SJSA1 (cell line): Measurements from ENCODE around the gene LRP5. TPM values are rescaled to one million over a fixed set of nuclear protein-coding genes. Genes with fewer than 3 reads are reported as not detected.

Source experiments
- DNase-seq, 2 experiments: peaks; one replicate each; pipeline ENCODE4 v3.0.0-alpha.2; 2015 to 2020; ENCODE audit warnings: low spot score in 2 of 2, low read depth in 1 of 2
- H3K27ac ChIP-seq: fragments of 250-450 bp; sonication (Bioruptor Pico); 2 replicates; pipeline ENCODE4 v1.5.1; 2020; ENCODE audit warnings: mild to moderate bottlenecking, moderate library complexity
- H3K27me3 ChIP-seq: fragments of 250-450 bp; sonication (Bioruptor Pico); replicated peaks from 2 replicates; pipeline ENCODE4 v1.5.1; 2020; ENCODE audit warnings: mild to moderate bottlenecking, moderate library complexity
- H3K36me3 ChIP-seq: fragments of 250-450 bp; sonication (Bioruptor Pico); 2 replicates; pipeline ENCODE4 v1.5.1; 2020; ENCODE audit warnings: mild to moderate bottlenecking
- H3K4me1 ChIP-seq: fragments of 250-450 bp; sonication (Bioruptor Pico); replicated peaks from 2 replicates; pipeline ENCODE4 v1.6.1; 2021; ENCODE audit warnings: mild to moderate bottlenecking
- H3K4me3 ChIP-seq: fragments of 250-450 bp; sonication (Bioruptor Pico); 2 replicates; pipeline ENCODE4 v1.5.1; 2020; ENCODE audit warnings: mild to moderate bottlenecking
- H3K9me3 ChIP-seq: fragments of 250-450 bp; sonication (Bioruptor Pico); replicated peaks from 2 replicates; pipeline ENCODE4 v1.5.1; 2020; ENCODE audit warnings: mild to moderate bottlenecking
- total RNA-seq: library from RNA; depleted of rRNA; stranded (reverse); fragments of >200 nt; shearing (Covaris generic); gene quantifications from 2 replicates; pipeline ENCODE4 v1.2.3, GENCODE V29; 2014

Gene LRP5
- total RNA-seq, 1 experiment from 2014 or later, result 32.2 TPM

DNA sequence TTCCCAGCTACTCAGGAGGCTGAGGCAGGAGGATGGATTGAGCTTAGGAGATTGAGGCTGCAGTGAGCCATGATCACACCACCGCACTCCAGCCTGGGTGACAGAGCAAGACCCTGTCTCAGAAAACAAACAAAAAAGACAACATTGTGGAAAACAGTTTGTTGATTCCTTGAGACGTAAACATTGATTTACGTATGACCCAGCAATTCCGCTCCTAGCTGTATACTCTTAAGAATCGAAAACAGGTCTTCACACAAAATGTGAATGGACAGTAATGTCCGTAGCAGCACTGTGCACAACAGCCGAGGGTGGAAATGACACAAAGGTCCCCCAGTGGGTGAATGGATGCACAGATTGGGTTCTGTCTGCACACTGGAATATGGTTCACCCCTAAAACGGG is 49.3 kb downstream of the LRP5 start:
- DNase-seq, result no peak
- Histone ChIP-seq H3K9me3 (no peaks in the 10 kb centered on the region), H3K4me1 (0 out of 2 replicates have a peak, but pooled peaks cover 3% of the 10 kb centered on the region), H3K36me3 (peaks cover 35% of the 10 kb centered on the region), H3K27me3 (no peaks in the 10 kb centered on the region), H3K4me3 (no peak overlapping the region), H3K27ac (no peak overlapping the region)

DNA sequence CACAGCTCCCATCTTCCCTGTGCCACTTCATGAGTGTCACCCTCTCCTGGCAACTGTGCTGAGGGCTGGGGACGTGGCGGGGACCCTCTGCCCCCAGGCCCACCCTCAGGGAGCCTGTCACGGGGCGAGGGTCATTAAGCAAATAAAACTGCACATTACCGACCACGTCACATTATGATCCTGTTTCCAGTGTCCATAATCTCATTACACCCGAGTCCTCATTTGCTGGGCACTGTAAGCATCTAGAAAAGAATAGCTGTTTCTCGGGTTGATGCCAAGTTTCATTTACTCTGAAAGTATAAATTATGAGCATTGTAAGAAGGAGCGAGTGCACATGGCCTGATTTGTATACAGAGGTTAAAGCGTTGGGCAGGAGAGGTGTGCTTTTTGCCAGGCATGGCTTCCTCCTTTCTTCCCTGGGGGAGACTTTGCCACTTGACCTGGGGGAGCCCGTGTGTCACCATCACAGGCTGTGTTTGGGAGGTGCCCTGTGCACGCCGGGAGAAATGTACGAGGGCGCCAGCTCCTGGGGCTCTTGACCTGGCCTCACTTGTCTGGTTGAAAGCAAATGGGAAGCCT is 50.5 kb downstream of the LRP5 start:
- H3K36me3 ChIP-seq, result peaks cover 39% of the 10 kb centered on the region
- no peaks in the 10 kb centered on the region for H3K27me3 ChIP-seq
- no peak overlapping the region for H3K27ac ChIP-seq
- no peak for DNase-seq
- H3K4me3 ChIP-seq, result no peak overlapping the region
- H3K4me1 ChIP-seq, result 0 out of 2 replicates have a peak, but pooled peaks cover 3% of the 10 kb centered on the region
- H3K9me3 ChIP-seq, result no peaks in the 10 kb centered on the region

DNA sequence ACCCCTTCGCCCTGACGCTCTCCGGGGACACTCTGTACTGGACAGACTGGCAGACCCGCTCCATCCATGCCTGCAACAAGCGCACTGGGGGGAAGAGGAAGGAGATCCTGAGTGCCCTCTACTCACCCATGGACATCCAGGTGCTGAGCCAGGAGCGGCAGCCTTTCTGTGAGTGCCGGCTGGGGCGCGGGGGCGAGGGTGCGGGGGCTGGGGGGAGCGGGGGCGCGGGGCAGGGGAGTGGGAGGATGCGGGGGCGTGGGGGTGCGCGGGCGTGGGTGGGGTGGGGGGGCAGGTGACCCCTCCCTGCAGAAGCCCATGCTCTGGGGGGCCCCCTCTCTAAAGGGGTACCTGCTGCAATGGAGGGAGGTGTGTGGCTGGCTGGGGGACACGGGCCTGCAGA is 51.4 kb downstream of the LRP5 start:
- Histone ChIP-seq H3K27me3 (no peaks in the 10 kb centered on the region), H3K36me3 (peaks cover 31% of the 10 kb centered on the region), H3K4me3 (no peak overlapping the region), H3K9me3 (no peaks in the 10 kb centered on the region), H3K4me1 (0 out of 2 replicates have a peak, but pooled peaks cover 3% of the 10 kb centered on the region), H3K27ac (no peak overlapping the region)
- DNase-seq, result no peak

DNA sequence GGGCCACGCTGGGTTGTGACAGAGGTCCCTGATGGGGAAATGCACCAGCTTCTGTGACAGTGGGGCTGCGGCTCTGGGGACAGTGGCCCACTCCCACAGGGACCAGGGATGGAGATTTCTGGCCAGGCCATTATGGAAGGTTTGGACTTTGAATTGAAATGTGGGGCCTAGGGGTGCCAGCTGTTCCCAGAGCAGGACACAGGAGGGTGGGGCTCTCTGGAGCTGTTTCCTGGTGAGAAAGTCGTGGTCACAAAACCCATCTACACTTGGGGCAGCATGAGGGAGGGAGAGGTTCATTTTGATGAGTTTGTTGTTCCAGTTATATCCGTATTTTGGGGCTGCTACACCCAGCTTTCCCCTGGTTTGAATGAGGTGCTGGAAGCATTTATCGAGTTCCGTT is 52.2 kb downstream of the LRP5 start:
- Histone ChIP-seq H3K36me3 (peaks cover 24% of the 10 kb centered on the region), H3K27ac (no peak overlapping the region), H3K4me1 (0 out of 2 replicates have a peak, but pooled peaks cover 3% of the 10 kb centered on the region), H3K4me3 (no peak overlapping the region), H3K9me3 (no peaks in the 10 kb centered on the region), H3K27me3 (no peaks in the 10 kb centered on the region)
- no peak for DNase-seq

DNA sequence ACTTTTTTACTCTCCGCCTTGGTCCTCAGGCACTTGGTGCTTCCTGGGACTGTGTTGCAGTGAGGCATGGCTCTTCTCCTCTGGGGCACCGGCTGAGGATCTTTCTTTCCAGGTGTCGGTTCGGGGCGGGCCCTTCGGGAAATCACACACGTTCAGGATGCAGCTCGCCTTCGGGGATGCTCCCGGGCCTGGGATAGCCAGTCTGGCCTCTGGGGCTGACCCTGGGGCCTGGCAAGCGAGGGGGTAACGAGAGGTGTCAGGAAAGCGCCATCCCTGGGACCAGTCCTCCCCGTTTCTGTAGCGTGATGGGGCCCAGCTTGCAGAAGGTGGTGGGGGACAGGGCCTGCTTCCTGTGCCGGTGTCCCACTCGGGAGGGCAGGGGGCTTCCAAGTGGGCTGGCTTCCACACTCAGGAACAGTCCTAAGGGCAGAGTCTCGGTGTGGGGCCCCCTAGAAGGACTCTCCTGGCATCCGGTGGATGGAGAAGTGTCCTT is 53.6 kb downstream of the LRP5 start:
- Histone ChIP-seq H3K9me3 (no peaks in the 10 kb centered on the region), H3K27me3 (no peaks in the 10 kb centered on the region), H3K36me3 (peaks cover 16% of the 10 kb centered on the region), H3K4me3 (no peak overlapping the region), H3K27ac (no peak overlapping the region), H3K4me1 (0 out of 2 replicates have a peak, but pooled peaks cover 3% of the 10 kb centered on the region)
- no peak for DNase-seq

DNA sequence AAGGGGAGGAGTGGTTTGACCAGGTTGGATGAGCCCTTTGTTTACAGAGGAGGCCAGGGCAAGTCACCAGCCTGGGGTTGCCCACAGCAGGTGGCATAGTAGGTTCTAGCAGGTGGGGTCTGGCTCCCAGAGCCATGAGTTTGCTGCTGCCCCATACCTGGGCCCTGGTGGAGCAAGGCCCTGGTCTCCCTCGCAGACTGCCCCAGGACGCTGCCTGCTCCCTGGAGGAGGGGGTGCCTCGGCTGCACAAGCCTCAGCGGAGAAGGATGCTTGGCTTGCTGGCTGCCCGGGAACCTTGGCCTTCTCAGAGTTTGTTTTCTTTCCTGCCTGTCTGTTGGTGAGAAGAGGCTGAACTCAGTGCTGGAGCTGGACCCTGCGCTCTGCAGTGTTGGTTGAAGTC is 54.9 kb downstream of the LRP5 start:
- no peak for DNase-seq
- H3K27ac ChIP-seq, result no peak overlapping the region
- no peaks in the 10 kb centered on the region for H3K27me3 ChIP-seq

DNA sequence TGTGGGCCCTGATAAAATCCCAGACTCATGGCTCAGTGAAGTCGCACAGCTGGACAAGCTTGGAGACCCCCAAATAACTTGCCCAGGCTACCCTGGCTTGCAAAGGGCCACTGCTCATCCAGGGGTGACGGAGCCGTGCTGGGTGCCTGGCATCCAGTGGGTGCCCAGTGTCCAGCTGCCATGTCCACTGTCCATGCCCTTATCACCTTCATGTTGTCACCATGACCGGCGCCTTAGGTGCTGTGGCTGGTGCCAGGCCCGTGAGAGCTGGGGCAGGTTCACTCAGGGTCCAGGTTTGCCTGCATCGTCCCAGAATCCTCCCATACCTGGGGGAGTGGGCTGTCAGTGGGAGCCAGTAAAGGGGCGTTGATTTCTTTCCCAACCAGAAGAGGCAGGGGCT is 57.4 kb downstream of the LRP5 start:
- H3K4me1 ChIP-seq, result peaks cover 20% of the 10 kb centered on the region
- no peak for DNase-seq
- H3K27ac ChIP-seq, result no peak overlapping the region
- no peaks in the 10 kb centered on the region for H3K9me3 ChIP-seq
- H3K27me3 ChIP-seq, result no peaks in the 10 kb centered on the region
- H3K36me3 ChIP-seq, result peaks cover 20% of the 10 kb centered on the region
- H3K4me3 ChIP-seq, result no peak overlapping the region

More for the DNA sequence above, 54.9 kb downstream of the LRP5 start:
- H3K4me3 ChIP-seq, result no peak overlapping the region
- peaks cover 20% of the 10 kb centered on the region for H3K36me3 ChIP-seq
- H3K9me3 ChIP-seq, result no peaks in the 10 kb centered on the region
- H3K4me1 ChIP-seq, result 0 out of 2 replicates have a peak, but pooled peaks cover 3% of the 10 kb centered on the region

DNA sequence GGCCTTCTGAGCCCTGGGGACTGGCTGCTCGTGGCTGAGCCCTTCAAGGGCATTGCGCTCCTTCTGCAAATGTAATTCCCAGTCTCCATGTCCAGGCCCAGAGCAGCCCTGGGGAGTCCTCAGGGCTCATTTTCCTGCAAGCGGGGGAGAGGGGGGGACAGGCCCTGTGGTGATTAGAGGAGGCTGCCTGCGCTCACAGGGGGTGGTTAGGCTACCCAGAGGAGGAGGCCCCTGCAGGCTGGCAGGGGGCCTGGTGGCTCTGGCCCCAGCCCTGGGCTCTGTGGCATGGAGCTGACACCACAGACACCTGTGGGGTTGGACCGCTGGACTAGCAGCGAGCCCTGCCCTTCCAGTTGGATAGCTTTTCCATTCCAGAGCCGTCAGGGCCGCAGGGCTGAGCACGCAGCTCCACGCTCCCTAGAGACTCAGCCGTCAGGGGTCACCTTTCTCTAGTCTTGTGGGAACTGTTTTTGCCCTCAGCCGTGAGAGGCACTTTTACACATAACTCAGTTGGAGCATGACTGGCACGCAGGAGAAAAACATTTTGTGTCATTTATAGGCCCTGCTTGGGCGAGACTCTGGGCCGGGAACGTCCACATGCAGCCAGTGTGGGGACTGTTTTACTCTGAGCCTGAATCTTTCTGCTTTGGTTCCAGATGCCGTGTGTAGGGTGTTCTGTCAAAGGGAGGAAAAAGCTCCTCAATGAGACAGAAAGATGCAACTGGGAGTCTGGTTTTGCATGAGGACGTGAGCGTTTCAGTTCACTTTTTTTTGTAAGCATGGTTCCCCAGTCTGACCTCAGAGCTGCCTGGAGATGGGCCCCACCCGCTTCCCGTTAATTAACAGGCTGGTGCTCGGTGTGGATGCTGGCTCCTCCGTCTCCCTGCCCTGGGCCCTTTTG is 58.1 kb downstream of the LRP5 start:
- Histone ChIP-seq H3K9me3 (no peaks in the 10 kb centered on the region), H3K4me1 (peaks cover 17% of the 10 kb centered on the region), H3K36me3 (peaks cover 20% of the 10 kb centered on the region), H3K4me3 (no peak overlapping the region), H3K27me3 (no peaks in the 10 kb centered on the region), H3K27ac (no peak overlapping the region)
- no peak for DNase-seq

DNA sequence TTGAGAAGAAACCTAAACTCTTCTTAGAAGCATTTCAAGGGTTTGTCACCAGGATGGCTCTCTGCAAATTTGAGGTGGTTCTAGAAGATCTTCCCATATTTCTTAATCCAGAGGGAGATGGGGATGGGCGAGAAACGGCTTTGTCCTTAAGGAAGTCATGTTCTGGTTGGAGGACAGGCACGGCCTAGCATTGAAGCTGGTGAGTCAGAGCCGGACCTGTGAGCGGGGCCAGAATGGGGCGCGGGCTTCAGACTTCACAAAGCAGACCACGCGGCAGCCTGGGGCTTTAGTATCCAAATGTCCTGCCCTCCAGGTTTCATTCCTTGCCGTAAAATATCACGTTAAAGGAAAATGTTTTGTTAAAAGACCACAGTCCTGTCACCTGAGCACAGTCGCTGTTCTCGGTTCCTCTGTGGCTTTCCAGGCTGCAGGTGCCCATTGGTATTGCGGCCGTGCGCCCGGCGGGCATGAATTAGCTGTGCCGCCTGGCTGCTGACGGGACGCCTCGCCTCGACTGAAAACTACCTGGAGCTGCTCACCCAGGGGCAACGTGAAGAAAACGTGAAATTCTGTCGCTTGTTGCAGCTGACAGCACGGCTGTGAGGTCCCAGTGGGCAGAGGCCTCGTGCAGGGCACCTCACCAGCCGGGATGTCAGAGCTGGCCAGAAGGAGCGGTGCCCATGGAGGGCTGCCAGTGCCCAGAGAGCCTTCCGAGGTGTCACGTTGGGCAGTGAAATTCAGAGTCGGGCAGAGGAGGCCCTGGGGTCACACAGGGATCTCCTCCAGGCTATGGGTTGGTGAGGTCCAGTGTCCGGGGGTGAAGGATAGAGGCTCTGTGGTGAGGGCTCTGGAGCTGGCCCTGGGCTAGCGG is 59.0 kb downstream of the LRP5 start:
- Histone ChIP-seq H3K27ac (no peak overlapping the region), H3K9me3 (no peaks in the 10 kb centered on the region), H3K4me3 (no peak overlapping the region), H3K27me3 (no peaks in the 10 kb centered on the region), H3K4me1 (peaks cover 17% of the 10 kb centered on the region), H3K36me3 (peaks cover 13% of the 10 kb centered on the region)
- DNase-seq, result no peak

DNA sequence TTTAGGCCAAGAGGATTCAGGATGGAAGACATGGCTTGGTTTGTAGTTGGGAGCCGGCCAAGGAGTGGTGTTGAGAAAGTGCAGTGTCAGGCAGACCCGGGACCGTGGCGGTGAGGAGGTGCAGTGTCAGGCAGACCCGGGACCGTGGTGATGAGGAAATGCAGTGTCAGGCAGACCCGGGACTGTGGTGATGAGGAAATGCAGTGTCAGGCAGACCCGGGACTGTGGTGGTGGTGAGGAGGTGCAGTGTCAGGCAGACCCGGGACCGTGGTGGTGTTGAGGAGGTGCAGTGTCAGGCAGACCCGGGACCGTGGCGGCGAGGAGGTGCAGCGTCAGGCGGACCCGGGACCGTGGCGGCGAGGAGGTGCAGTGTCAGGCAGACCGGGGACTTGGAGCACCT is 59.7 kb downstream of the LRP5 start:
- Histone ChIP-seq H3K4me1 (peaks cover 17% of the 10 kb centered on the region), H3K27ac (no peak overlapping the region), H3K27me3 (no peaks in the 10 kb centered on the region), H3K4me3 (no peak overlapping the region), H3K9me3 (no peaks in the 10 kb centered on the region), H3K36me3 (peaks cover 9% of the 10 kb centered on the region)
- DNase-seq, result no peak

DNA sequence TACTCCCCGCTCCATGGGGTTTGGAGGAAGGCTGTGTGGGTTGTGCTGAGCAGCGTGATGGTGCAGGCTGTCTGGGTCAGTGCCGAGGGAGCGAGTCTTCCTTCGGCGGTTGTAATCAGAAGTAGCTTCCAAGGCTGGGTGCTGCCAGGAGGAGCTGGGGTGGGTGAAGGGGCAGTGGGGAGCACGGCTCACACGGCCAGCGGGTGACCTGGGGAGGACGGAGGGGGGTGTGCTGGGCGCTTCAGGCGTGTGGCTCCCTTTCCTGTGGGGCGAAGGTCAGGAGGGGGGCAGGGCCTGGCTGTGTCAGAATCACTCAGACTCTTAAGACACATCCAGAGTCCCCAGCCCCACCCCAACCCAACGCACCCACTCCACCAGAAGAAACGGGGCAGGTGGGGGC is 60.2 kb downstream of the LRP5 start:
- Histone ChIP-seq H3K4me3 (no peak overlapping the region), H3K4me1 (peaks cover 17% of the 10 kb centered on the region), H3K9me3 (no peaks in the 10 kb centered on the region), H3K36me3 (peaks cover 5% of the 10 kb centered on the region), H3K27me3 (no peaks in the 10 kb centered on the region), H3K27ac (no peak overlapping the region)
- no peak for DNase-seq

DNA sequence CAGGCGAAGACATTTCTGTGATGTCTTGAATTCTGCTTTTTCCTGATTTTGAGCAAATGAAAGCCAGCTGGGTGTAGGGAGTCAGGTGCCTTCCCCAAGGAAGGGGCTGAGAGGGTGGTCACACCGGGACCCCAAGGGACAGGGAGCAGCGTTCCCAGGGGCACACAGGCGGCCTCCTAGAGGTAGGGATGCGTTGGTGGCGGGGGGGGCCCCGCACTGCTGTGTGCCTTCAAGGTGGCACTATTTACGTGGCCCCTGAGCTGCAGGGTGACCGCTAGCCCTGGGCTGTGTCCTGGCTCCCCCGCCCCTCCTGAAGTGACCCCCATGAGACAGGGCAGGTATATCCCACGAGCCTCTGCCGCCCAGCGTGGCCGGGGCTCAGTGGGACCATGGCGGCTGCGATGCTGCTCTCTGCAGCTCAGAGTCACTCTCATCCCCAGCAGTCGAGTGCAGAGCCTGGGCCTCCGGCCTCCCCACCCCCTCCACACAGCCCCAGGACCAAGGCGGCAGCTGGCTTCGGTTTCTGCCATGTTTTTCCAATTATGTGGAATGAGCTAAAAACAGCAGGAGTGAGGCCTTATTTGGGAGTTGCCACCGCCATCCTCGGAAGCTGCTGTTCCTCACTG is 60.9 kb downstream of the LRP5 start:
- peaks cover 17% of the 10 kb centered on the region for H3K4me1 ChIP-seq
- peaks cover 4% of the 10 kb centered on the region for H3K36me3 ChIP-seq
- DNase-seq, result peak in 1 of 2 experiments; percentile 42
- H3K27me3 ChIP-seq, result no peaks in the 10 kb centered on the region
- H3K27ac ChIP-seq, result no peak overlapping the region
- H3K4me3 ChIP-seq, result no peak overlapping the region
- H3K9me3 ChIP-seq, result no peaks in the 10 kb centered on the region

DNA sequence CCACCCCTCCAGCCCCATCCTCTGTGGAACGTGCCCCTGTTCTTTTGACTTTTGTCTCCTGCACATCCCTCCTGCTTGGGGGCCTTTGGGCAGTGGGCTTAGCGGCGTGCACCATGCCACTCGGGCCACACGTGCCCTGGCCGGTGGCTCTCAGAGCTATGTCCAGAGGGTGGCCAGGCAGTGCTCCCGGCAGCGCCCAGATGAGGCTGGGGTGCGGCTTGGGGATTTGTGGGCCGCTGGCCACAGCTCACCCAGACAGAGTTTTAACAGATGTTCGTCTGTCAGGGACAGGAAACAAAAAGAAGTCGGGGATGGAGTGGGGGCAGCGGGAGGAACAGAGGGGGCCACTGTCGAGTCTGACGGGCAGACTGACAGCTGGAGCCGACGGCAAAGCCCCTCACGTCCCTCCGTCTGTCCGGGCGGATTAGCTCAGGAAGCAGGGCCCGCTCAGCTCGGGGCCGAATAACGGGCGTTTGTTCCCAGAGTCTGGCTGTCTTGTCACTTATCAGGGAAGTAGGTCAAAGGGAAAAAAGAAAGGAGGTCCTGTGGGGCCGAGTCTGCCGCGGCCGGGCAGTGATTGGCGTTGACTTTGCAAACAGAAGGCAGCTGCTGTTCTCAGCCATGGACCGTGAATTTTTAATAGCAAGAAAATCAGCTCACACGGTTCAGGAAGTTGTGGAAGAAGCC is 61.6 kb downstream of the LRP5 start:
- Histone ChIP-seq H3K27ac (no peak overlapping the region), H3K27me3 (no peaks in the 10 kb centered on the region), H3K36me3 (peaks cover 4% of the 10 kb centered on the region), H3K4me3 (no peak overlapping the region), H3K4me1 (peaks cover 17% of the 10 kb centered on the region), H3K9me3 (no peaks in the 10 kb centered on the region)
- DNase-seq, result no peak
